OCI-M1 (cell line): Measurements from ENCODE around the gene APOL1.
A peak's percentile ranks its signal among the peaks of the same experiment; 100 is the strongest.
"Not testable (repeated sequence)": the region's sequence is repeated elsewhere in the genome, so short reads cannot be mapped to it uniquely, and the experiment has no call there.

Source experiments
- DNase-seq: peaks from one replicate; lab custom pipeline; 2025; lab: John Stamatoyannopoulos, UW

APOL1 gene

DNA sequence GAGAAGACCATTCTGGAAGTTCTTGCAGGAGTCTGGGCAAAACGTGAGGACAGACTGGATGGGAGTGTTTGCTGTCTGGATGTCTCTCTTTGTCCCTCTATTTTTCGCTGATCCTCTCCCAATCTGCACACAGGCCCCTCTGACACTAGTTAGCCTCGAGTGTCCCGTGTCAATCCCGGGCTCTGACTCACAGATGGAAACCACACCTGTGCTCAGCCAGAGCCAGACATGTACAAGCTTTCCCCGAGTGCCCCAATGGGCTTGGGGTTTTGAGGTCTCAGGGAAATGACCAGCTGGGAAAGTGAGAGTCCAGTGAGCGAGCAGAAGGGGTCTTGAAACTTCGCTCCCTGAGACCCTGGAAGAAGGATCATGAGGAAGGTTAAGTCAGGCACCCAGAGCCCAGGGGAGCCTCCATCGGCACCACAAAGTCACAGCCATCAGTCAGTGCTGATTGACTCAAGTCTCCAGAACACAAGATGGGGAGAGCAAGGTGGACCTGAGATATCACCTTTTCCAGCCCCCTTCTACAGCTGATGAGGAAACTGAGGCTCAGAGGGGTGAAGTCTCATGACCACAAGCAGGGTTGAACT, 27.5 kb upstream of the APOL1 start:
- DNase-seq = no peak

DNA sequence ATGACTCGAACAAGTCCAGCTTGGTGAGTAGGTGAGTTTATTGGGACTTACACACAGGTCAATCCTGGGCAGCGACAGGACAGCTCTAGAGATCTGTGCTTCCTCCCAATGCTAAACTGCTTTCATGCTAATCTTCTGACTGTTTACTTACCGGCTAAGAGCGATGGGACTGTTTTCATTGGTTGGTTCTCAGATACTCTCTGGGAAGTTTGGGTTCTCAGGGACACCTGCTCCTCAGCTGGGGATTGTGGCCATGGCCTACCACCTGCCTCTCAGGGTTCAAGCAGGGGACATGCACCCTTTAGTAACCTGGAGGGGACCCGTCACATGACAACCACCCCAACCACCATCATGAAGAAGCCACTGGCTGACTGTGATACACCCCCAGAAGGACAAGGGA, 26.7 kb upstream of the APOL1 start:
- DNase-seq = no peak

DNA sequence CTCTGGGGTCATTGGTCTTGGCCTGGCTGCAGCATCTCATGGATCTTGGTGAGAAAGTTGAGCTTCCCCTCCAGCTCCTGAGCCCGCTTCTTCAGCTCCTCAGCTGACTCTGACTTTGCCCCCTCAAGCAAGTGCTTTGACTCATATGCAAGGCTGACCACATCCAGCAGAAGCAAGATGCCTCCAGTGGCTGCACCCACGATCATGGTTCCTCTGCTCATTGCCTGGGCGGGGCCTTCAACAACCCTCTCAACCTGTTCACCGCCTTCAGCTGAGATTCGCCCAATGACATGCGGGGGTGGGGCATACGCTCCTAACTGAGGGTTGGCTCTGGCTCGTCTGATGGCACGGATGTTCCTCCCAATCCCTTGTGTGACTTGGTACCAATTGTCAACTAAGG, 25.5 kb upstream of the APOL1 start:
- DNase-seq = no peak

DNA sequence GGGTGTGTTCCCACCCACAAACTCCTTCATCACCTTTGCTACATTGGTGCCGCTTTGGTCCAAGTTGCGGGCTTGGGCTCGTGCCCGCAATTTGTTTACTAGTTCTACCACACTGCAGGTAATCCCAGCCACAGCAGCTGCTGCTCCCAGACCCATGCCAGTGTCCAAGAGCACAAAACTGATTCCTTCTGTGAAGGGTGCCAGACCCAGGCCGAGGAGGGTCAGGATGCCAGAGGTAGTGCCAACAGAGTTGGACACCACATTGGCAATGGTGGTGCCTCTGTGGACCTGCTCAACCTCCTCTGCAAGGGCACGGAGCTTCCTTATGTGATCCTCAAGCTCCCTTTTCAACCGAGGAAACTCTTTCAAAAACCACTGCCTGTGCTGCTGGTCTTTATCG, 25.1 kb upstream of the APOL1 start:
- no peak for DNase-seq

DNA sequence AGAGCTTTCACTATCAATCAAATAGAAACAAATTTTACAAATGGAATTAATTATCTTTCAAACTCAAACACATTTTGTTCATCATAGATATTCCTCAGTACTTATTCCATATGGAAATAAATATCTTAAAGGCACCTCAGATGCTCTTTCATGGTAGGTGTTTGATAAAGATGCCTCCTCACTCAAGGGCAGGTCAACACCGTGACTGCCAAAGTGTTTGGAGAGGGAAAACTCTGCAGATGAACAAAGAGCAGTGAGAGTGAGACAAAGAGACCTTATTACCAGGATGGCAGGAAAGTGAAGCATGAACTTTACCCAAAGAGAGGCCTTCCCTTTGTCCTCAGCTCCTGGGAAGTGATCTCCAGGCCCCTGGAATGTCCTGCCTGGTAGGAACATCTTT, 24.6 kb upstream of the APOL1 start:
- DNase-seq = not testable (repeated sequence)

DNA sequence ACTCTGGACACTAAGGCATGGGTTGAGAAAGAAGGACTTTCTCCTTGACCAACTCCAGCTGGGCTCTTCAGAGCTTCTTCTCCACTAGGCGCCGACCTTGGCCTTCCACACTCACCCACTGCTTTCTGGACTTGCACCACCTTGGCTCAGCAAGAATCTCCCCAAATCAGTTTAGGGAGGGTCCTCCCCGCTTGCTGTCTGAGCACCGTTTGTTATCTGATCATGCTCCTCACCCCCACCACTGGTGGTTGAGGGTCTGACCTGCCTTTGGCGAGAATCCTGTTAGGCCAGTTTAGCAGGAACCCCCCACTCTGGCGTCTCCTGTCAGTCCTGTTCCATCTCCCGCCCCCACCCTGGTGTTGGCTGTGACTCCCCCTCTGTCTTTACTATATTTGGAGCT, 24.0 kb upstream of the APOL1 start:
- DNase-seq = no peak

DNA sequence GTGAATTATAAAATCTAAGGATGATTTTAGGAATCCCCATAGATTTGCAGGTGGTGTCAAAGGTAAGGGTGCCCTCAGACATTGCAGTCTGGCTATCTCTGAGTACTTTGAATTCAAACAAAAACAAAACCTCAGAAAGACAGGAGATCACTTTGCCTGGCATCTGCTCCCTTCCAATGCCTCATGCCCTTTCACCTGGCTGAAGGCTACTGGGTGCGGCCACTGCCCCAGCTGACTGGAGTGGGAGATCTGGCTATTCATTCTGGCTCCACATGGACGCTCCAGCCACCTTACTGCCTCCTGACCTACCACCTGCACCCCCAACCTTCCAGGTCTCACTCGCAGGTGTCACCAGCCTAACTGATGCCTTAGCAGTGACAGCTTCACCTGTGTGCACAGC, 23.3 kb upstream of the APOL1 start:
- DNase-seq = not testable (repeated sequence)

DNA sequence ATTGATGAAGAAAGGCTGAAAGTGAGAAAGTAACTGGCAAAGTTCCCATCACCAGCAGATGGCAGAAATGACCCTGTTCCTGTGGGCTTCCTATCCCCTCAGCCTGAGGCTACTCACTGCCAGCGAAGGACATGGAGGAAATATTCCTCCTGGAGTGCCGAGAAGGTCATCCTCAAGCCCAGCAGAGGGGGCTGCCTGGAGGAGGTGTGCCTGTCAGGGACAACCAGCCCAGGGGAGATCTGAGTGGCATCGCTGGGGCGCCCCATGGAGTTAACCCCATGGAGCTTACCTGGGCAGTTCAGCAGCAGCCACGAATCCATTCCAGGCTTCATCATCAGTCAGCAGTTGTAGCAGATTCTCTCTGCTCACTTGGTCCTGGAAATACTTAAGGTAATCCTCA, 21.9 kb upstream of the APOL1 start:
- not testable (repeated sequence) for DNase-seq

DNA sequence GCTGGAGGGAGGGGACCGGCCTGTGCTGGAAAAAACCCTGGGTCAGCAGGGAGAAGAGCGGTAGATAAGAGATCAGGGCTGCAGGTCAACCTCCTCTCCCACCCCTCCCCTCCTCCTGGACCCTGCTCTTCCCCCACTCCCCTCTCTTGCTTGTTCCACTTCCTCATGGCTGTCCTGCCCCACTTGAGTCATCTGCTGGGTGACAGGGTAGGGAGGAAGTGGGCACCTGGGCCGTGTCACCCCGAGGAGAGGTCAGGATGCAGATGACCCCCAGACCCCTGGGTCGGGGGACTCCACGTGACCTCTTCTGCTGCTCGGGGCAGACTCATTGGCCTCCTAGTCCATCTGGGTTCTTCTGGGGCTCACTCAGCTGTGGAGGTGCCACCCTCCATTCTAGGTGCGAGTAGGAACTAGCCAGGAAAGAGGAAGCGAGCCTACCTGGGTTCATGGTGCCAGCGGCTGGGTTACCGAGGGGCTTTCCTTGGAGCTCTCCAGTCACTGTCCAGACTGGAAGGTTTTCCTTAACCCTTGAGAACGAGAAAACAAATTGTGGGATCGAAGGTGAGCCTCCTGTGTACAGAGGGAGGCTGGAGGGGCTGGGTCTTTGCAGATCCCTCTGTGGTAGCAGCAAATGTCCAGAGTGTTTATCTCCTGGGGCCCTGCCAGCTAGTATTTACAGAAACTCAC, 20.1 kb upstream of the APOL1 start:
- DNase-seq = no peak

DNA sequence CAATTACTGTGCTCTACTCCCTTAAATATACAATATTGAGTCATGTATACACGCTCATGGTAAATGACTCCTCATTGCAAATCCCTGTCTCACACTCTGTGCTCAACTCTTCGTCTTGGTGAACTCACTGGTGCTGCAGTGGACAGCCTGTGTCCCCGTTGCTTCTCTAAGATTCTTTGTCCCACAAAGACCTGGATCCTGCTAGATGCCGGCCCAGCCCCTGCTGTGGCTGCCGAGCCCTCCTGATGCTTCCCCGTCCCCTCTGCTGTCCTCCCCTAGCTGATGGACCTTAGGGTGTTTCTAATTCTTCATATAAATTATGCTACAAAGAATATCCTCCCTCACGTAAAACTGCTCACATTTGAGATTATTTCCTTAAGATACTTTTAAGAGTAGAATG, 19.1 kb upstream of the APOL1 start:
- DNase-seq = no peak

DNA sequence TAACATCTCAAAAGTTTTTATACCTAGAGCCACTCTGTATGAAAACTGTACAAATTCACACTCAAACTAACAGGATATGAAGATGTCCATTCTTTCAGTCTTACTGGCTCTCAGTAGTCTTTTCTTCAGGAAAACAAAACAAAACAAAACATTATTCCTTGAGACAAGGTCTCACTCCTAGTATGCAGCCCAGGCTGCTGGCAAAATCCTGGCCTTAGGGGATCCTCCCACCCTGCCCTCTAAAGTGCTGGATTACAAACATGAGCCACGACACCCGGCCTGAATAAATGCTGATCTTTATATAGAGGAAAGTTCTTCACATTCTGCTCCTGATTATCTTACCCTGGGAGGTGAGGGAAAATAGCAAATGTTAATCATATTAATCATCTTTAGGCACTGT, 18.7 kb upstream of the APOL1 start:
- DNase-seq = no peak

DNA sequence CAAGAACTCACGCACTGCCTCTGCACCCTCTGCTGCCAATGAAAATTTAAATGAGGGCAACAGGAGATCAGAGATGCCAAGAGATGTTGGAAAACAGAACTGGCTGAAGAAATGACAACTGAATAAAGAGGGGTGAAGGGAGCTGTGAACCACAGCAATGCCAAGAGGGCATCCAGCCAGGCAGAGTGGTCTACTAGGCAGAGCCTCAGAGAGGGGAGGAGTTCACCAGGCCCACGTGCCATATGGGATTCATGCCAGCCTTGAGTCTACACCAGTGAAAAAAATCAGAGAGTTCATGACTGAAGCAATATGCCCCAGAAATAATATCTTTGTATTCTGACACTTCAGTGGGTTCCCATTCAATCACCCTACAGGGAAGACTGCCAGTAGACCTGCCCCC, 18.0 kb upstream of the APOL1 start:
- DNase-seq = no peak

DNA sequence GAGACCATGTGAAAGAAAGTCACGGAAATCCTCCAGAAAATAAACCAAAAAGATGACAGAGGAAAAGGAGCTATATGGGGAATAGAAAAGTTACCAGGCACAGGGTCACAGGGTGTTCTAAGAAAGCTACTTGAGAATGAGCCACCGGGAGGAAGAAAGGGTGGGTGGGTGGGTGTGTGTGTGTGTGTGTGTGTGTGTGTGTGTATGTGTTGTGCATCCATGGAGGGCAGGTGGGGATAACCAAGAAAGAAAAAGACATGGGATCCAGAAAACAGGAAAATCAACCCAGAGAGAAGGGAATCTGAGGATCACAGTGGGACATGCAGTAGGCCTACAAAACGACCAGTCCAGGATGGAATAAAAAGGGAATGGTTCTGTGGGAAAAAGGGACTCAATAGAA, 17.3 kb upstream of the APOL1 start:
- DNase-seq = no peak

DNA sequence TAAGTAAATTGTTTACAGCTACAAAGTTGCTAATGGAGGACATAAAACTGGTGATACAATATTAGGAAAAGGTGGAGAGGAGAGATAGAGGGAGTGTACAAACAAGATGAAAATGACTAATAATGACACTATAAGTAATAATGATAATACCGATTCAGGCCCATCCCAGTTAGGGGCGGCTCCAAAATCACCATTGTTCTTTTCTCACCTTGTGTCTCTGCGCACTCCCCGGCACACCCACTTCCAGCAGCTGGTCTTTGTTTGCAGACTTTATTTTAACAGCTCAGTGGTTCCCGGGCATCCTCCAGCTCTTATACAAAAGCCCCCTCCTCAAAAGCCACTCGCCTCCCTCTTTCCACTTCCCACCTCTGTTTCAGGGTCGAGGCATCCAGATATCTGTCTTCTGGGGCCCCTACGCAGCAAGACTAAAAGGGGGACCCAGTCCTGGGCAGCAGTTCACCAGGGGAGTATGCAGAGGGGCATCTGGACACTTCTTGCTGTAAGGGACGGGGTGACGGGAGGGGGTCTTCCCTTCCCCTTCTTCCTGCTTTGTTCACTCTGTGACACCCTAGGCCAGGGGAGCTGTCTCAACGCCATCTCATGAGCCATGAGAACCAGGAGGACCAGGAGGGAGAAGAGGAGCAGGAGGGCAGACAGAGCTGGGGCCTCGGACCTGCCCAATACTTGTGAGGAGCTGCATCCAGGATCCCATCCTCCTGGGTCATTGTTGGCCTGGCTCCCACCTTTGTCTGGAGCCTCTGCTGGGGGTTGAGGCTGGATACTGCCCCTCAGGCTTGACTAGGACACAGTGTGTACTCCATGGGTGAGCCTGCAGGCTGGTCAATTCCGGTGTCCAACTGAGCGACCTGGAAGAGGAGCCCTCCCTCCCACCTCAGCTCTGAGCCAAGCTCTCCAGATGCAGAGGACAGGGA, 16.3 kb upstream of the APOL1 start:
- DNase-seq = no peak

DNA sequence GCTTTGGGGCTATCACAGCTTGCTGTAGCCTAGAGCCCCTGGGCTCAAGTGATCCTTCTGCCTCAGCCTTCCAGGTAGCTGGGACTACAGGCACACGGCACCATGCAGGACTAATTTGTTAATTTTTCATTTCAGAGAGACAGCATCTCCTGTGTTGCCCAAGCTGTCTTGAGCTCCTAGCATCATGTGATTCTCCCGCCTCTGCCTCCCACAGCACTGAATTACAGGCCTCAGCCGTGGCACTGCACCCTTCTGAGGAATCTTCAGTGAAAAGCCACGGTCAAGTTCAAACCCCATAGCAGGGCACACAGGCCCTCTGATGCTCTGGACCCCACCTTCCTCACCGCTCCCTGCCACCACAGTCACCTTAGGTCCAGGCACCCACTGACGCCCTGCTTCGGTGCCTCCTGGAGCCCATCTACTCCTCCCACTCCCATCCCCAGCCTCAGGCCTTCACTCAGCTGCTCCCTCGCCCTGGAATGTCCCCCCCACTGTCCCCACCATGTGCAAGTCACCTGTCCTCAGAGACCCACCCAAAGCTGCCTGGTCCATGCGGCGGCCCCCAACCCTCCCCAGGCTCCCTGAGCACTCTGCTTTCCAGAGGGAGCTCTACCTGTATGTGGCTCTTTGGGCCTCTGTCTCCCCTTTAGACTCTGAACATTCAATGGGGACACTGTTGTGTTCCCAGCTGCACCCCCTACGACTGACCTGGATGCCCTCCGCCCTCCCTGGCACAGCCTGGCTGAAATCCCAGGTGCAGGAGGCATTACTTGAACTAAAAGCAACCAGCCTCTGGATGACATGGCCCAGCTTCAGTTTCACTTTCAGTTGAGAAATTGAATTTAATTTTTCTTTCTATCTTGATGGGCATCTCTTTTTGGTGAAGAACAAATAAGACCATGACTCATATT, 15.2 kb upstream of the APOL1 start:
- DNase-seq = peak; percentile 85

DNA sequence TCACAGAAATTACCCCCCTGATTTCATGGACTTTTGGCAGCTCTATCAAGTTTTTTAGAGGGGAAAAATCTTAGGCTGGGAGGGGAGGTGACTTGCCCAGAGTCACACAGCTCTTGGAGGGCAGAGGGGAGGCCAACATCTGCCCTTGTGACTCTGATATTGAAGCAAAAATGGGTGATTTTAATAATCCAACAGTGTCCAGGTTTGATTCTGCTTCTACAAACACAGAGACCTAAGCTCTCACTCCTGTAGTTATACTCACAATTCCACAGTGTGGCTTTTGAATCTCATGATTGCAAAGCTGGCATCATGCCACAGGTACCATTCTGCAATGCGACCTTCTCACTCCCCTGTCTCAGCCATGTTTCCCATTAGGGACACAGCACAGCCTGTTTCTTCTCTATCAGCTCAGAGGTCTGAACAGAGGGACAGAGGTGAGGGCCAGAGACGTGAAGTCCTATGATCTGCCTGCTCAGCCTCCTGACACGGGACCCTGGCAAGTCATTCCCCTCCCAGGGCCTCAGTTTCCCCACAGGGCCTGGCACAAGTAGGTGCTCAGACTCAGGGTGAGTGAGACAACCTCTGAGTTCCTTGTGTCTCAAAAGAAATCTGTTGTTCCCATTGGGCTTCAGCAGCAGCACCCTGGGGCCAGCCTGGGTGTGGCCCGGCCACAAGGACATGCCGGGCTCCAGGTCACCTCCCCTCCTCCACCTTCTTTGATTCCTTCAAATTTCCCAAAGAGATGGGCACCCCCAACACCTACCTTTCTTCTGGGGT, 14.4 kb upstream of the APOL1 start:
- DNase-seq = peak; percentile 69

DNA sequence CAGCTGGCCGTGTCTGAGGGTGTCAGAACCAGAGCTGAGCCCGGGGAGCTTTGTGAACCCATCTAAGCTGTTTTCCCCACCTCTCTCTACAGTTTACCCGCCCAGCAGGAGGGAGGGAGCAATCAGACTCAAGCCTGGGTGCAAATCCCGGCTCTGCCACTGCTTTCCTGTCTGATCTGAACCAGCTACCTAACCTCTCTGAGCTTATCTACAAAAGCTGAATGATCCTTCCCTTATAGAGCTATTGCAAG, 13.9 kb upstream of the APOL1 start:
- DNase-seq = no peak

DNA sequence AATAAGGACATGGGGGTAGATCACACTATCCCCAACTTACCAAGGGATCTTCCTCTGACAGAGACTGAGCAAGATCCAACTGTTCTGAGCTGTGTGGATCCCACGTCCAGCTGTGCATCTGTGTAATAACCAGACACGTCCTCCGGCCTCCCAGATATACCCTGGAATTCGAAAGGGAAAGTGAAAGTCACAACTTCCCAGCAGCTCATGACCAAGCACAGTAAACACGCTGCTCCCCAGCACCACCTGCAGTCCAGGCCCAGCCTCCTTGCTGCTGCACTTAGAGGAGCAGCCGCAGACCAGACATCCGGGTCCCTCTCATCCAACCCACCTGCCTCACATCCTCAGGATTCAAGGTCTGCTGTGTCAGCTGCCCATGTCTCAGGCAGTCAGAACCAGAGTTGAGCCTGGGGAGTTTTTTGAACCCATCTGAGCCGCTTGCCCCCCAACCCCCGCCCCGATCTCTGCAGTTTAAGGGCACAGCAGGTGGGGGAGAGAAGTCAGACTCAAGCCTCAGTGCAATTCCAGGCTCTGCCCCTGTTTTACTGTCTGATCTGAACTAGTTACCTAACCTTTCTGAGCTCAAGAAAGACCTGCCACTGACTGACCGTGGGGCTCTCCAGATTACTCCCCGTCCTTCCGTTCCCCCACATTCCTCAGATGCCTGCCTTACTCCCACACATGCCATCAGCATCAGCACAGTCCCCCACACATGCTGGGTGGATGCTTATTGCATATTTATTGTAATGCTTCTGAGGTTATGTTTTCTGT, 13.3 kb upstream of the APOL1 start, which contains the start of gene APOL2:
Gene APOL2 (minus strand): TSS at position 127 of the 771 bp plus-strand sequence. CDS start 6,365 bp downstream, outside the sequence.
- DNase-seq = peak; percentile 97

DNA sequence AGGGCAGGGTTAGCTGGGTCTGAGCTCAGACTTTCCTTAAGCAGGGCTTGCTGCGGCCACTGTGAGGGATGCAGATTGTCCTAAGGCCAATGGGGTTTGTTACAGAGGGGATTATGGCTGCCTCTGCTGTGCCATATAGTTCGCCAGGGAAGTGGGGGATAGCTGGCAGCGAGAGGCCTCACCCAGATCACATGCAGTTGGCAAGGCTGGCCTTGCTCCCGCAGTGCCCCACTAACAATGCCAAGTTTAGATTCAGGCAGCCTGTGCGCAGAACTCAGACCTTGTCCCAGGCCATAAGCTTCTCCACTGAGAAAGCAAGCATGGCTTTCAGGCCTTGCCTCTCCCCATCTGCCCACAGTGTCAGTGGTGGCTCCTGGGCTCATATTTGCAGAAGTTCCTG, 8.9 kb upstream of the APOL1 start:
- no peak for DNase-seq

DNA sequence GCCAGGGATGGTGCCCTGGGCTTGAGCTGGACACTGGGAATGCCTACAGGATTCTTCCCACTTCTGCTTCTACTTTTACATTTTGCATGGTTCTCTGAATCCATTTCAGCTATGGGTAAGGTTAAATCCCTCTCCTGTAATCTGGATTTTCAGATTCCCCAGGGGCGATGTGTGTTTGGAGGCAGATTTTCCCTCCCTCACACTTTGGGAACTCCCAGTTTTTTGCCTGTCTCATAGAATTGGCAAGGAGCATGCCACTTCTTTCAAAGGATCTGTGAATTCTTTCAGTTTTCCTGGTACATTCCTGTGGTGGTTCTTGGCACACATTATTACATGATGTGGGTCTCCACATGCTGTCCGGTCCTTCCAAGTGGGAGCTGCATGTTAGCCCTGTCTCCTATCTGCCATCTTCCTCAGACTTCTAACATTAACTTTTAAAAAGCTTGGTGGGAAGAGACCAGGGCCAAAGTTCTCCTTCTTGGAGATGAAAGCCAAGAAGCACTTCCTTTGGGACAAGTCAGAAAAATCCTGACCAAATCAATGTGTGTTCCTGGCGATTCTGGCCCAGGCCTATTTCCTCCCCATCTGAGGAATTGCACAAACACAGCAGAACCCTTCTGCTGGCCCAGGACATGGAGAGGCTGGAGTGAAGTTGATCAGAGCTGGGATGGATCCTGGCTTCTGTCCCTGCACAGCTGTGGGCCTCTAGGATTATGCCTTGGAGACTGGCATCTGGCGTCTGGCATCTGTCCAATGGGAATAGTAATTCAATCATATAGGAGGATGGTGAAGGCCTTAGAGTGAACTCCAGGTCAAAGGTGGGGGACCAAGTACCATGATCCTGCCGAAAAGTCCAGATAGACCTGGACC, 8.2 kb upstream of the APOL1 start:
- no peak for DNase-seq
